SK-N-SH (cell line): Measurements from ENCODE around the gene PBX1. TPM values are rescaled to one million over a fixed set of nuclear protein-coding genes. Genes with fewer than 3 reads are reported as not detected.

Experiments
- CTCF ChIA-PET: fragments of 300-600, 350-600 bp; formaldehyde crosslinking; extraction: SDS; loops from one replicate; lab custom pipeline; 2021; lab: Yijun Ruan, JAX
- POLR2A ChIA-PET: fragments of 350-600 bp; sonication (Branson Sonifier 250); formaldehyde crosslinking; extraction: SDS; loops from one replicate; lab custom pipeline; 2020; ENCODE audit warnings: antibody characterized with exemption, inconsistent platforms; lab: Yijun Ruan, JAX
- DNase-seq: peaks from one replicate; pipeline ENCODE4 v3.0.0; 2012
- H2AFZ ChIP-seq: fragments of 200-600 bp; sonication (generic); 2 replicates; pipeline ENCODE4 v1.8.1; 2016; ENCODE audit warnings: antibody characterized with exemption, mild to moderate bottlenecking, low read depth
- H3F3A ChIP-seq: fragments of 200-600 bp; sonication (generic); replicated peaks from 2 replicates; pipeline ENCODE3; 2016; ENCODE audit warnings: antibody characterized with exemption, mild to moderate bottlenecking; ENCODE audit not compliant: insufficient read depth
- H3K27ac ChIP-seq, 2 experiments: fragments of 200-500 bp in 1 of 2; fragments of 200-600 bp in 1 of 2; sonication (Bioruptor generic) in 1 of 2; sonication (generic), shearing (Covaris generic) in 1 of 2; 2 replicates each; pipeline versions ENCODE4 v1.5.1 to v1.6.1; 2014 to 2016; ENCODE audit warnings: low read depth in 2 of 2, inconsistent platforms in 1 of 2, low read length in 1 of 2, mild to moderate bottlenecking in 1 of 2, mixed read lengths in 1 of 2
- H3K27me3 ChIP-seq: fragments of 200-600 bp; sonication (generic), shearing (Covaris generic); 2 replicates; pipeline ENCODE4 v1.6.1; 2016; ENCODE audit warnings: mixed run types; ENCODE audit not compliant: insufficient read depth
- H3K36me3 ChIP-seq, 2 experiments: fragments of 200-500 bp in 1 of 2; fragments of 200-600 bp in 1 of 2; sonication (Bioruptor generic) in 1 of 2; sonication (generic) in 1 of 2; replicated peaks in 1 of 2; 2 replicates each; pipeline versions ENCODE3 to v1.5.1; 2014 to 2016; ENCODE audit warnings: low read length in 1 of 2, mild to moderate bottlenecking in 1 of 2; ENCODE audit not compliant: insufficient read depth in 2 of 2, control insufficient read depth in 1 of 2
- H3K4me1 ChIP-seq, 2 experiments: fragments of 200-500 bp in 1 of 2; fragments of 200-600 bp in 1 of 2; sonication (Bioruptor generic) in 1 of 2; sonication (generic), shearing (Covaris generic) in 1 of 2; 2 replicates each; pipeline versions ENCODE4 v1.5.1 to v1.6.1; 2014 to 2016; ENCODE audit warnings: low read depth in 1 of 2, low read length in 1 of 2, mixed run types in 1 of 2; ENCODE audit not compliant: insufficient read depth in 2 of 2, control insufficient read depth in 1 of 2
- H3K4me2 ChIP-seq: fragments of 200-600 bp; sonication (generic), shearing (Covaris generic); 2 replicates; pipeline ENCODE4 v1.6.1; 2017; ENCODE audit warnings: mixed run types
- H3K4me3 ChIP-seq, 2 experiments: fragments of 200-500 bp in 1 of 2; fragments of 200-600 bp in 1 of 2; sonication (Bioruptor generic) in 1 of 2; sonication (generic), shearing (Covaris generic) in 1 of 2; 2 replicates each; pipeline versions ENCODE4 v1.5.1 to v1.8.1; 2014 to 2016; ENCODE audit warnings: low read depth in 2 of 2, inconsistent platforms in 1 of 2, low read length in 1 of 2, mild to moderate bottlenecking in 1 of 2, mixed read lengths in 1 of 2, moderate library complexity in 1 of 2
- H3K79me2 ChIP-seq: fragments of 200-600 bp; sonication (generic); 2 replicates; pipeline ENCODE4 v1.8.1; 2017; ENCODE audit warnings: mild to moderate bottlenecking; ENCODE audit not compliant: insufficient read depth
- H3K9ac ChIP-seq: fragments of 200-600 bp; sonication (generic); 2 replicates; pipeline ENCODE4 v1.6.1; 2017; ENCODE audit warnings: mixed run types
- H3K9me2 ChIP-seq: fragments of 200-600 bp; sonication (generic); 2 replicates; pipeline ENCODE4 v1.6.1; 2017; ENCODE audit warnings: mixed run types
- H3K9me3 ChIP-seq: fragments of 200-600 bp; sonication (generic); 2 replicates; pipeline ENCODE4 v1.6.1; 2017; ENCODE audit warnings: mixed run types, mild to moderate bottlenecking, moderate library complexity
- H4K20me1 ChIP-seq: fragments of 200-600 bp; sonication (generic); 2 replicates; pipeline ENCODE4 v1.6.1; 2017; ENCODE audit warnings: mild to moderate bottlenecking, mixed run types; ENCODE audit not compliant: insufficient read depth
- CTCF ChIP-seq: fragments of 200-600 bp; sonication (generic); IDR thresholded peaks from 2 replicates; pipeline ENCODE4 v1.6.1; 2017; ENCODE audit warnings: antibody characterized with exemption, mild to moderate bottlenecking, moderate library complexity
- ELF1 ChIP-seq: IDR thresholded peaks from 2 replicates; pipeline ENCODE4 v1.4.0; 2012
- EP300 ChIP-seq, 2 experiments: IDR thresholded peaks; 2 replicates each; pipeline versions ENCODE4 v1.4.0 to v1.6.1; 2012; ENCODE audit warnings: borderline replicate concordance in 1 of 2, low read depth in 1 of 2, low read length in 1 of 2
- EZH2phosphoT487 ChIP-seq: fragments of 200-600 bp; sonication (generic); IDR thresholded peaks from 2 replicates; pipeline ENCODE4 v1.6.1; 2017; ENCODE audit warnings: low read depth, mixed run types, mild to moderate bottlenecking, antibody characterized with exemption, moderate library complexity, borderline replicate concordance
- FOXM1 ChIP-seq: IDR thresholded peaks from 2 replicates; pipeline ENCODE4 v1.4.0; 2012; ENCODE audit warnings: low read depth, mild to moderate bottlenecking
- MAX ChIP-seq: IDR thresholded peaks from 2 replicates; pipeline ENCODE4 v1.4.0; 2012; ENCODE audit warnings: low read depth
- NFIC ChIP-seq: IDR thresholded peaks from 2 replicates; pipeline ENCODE4 v1.4.0; 2012; ENCODE audit warnings: borderline replicate concordance
- NRF1 ChIP-seq: IDR thresholded peaks from 2 replicates; pipeline ENCODE4 v1.6.1; 2012; ENCODE audit warnings: low read depth, mild to moderate bottlenecking, low read length
- RAD21 ChIP-seq: IDR thresholded peaks from 2 replicates; pipeline ENCODE4 v1.6.1; 2012; ENCODE audit warnings: mild to moderate bottlenecking, low read length
- RCOR1 ChIP-seq: fragments of 150-350 bp; IDR thresholded peaks from 2 replicates; pipeline ENCODE4 v1.6.1; 2017; ENCODE audit warnings: antibody characterized with exemption, low read length
- REST ChIP-seq: IDR thresholded peaks from 2 replicates; pipeline ENCODE4 v1.6.1; 2012; ENCODE audit warnings: mild to moderate bottlenecking, low read depth, low read length, moderate library complexity
- RFX5 ChIP-seq: IDR thresholded peaks from 2 replicates; pipeline ENCODE4 v1.6.1; 2012; ENCODE audit warnings: mild to moderate bottlenecking, improper control_type of control experiment, low read length
- TAF1 ChIP-seq: IDR thresholded peaks from 2 replicates; pipeline ENCODE4 v1.6.1; 2012; ENCODE audit warnings: low read depth, mild to moderate bottlenecking, low read length, moderate library complexity, borderline replicate concordance
- TCF12 ChIP-seq: IDR thresholded peaks from 2 replicates; pipeline ENCODE4 v1.4.0; 2012
- TEAD4 ChIP-seq: IDR thresholded peaks from 2 replicates; pipeline ENCODE4 v1.4.0; 2012; ENCODE audit warnings: mild to moderate bottlenecking, borderline replicate concordance; ENCODE audit not compliant: insufficient read depth
- USF1 ChIP-seq: IDR thresholded peaks from 2 replicates; pipeline ENCODE4 v1.4.0; 2012; ENCODE audit warnings: low read depth, borderline replicate concordance
- WGBS: methylation state at CpG from one replicate; pipeline ENCODE4 v1.1.6; 2017; ENCODE audit warnings: low lambda C conversion rate; 5-methylcytosine and 5-hydroxymethylcytosine counted together
- polyA plus RNA-seq, 3 experiments: library from polyadenylated mRNA; depleted of rRNA; stranded (reverse); fragments of >200 nt; gene quantifications; 2 replicates each; pipeline ENCODE4 v1.2.3, GENCODE V29; 2012

Gene PBX1
- polyA plus RNA-seq, 1 of the 3 experiments (the other 2 are of a cell fraction), result 27.0 TPM

- TF ChIP-seq EZH2phosphoT487 (no peak), NFIC (no peak), ELF1 (no peak), RCOR1 (no peak)
- TF ChIP-seq, all 33 proteins: peak for 0
Observed at GRCh38 chr1:164601399-164602100, 42.6 kb downstream of the PBX1 start (continued).

GRCh38 chr1:164602101-164602422 is 43.1 kb downstream of the PBX1 start:
- Histone ChIP-seq H2AFZ (no peak overlapping the region), H3K79me2 (no peaks in the 10 kb centered on the region), H3K9me3 (no peaks in the 10 kb centered on the region), H3K9ac (no peak overlapping the region), H3K27ac (peak overlapping the region in 1 of 2 experiments; percentile 90; a peak in 1 of 4 replicates), H3K4me1 (peaks cover 10 to 24% of the 10 kb centered on the region in 2 experiments), H3K36me3 (peaks cover 0 to 5% of the 10 kb centered on the region in 2 experiments), H3K9me2 (no peaks in the 10 kb centered on the region), H3K4me3 (no peak overlapping the region), H3K27me3 (no peaks in the 10 kb centered on the region), H3K4me2 (no peak overlapping the region), H4K20me1 (no peaks in the 10 kb centered on the region), H3F3A (peaks cover 19% of the 10 kb centered on the region)
- ChIA-PET POLR2A (no interaction called here), CTCF (interaction anchor here (0.8 to 2.2 kb wide), 4 partner anchors 12 to 185 kb away, joined by 3 to 7 read pairs (median 4); no protein-coding TSS in a partner anchor)
- no peak for DNase-seq
- WGBS, result 97% methylated on average over 4 of the region's 4 CpGs
- TF ChIP-seq RAD21, result no peak
- TF ChIP-seq EZH2phosphoT487, result no peak
- TF ChIP-seq TEAD4, result no peak

- Histone ChIP-seq H3K9me3 (no peaks in the 10 kb centered on the region), H3K4me1 (peaks cover 10 to 24% of the 10 kb centered on the region in 2 experiments), H3K4me2 (peak overlapping the region; percentile 50), H2AFZ (0 out of 2 replicates have a peak overlapping the region, but pooled peaks have one; percentile 17), H3K79me2 (no peaks in the 10 kb centered on the region), H3K9ac (no peak overlapping the region), H3F3A (peaks cover 19% of the 10 kb centered on the region), H4K20me1 (no peaks in the 10 kb centered on the region), H3K36me3 (no peaks in the 10 kb centered on the region), H3K9me2 (no peaks in the 10 kb centered on the region), H3K27ac (peak overlapping the region; percentile 21 to 90; a peak in 3 of 4 replicates), H3K27me3 (no peaks in the 10 kb centered on the region), H3K4me3 (peak overlapping the region; percentile 8 to 14; a peak in 1 of 4 replicates)
- ChIA-PET CTCF (interaction anchor here (0.8 to 2.2 kb wide), 3 partner anchors 11 to 172 kb away, joined by 3 to 7 read pairs (median 3); no protein-coding TSS in a partner anchor), POLR2A (no interaction called here)
- 39% methylated on average over 10 of the region's 10 CpGs for WGBS
- DNase-seq, result no peak
- no peak for TF ChIP-seq TAF1
- 0 out of 2 replicates have a peak, but pooled peaks have one; percentile 18 for TF ChIP-seq MAX
- peak; percentile 8; the same call in 1 of the 2 replicates for TF ChIP-seq CTCF
- TF ChIP-seq EP300 (IDR thresholded peaks at IDR 0.05; ENCODE audit: borderline replicate concordance in 1 of 2, low read depth in 1 of 2, low read length in 1 of 2), result peak in 1 of 2 experiments; percentile 21; a peak in 1 of 4 replicates
- TF ChIP-seq NFIC, result 0 out of 2 replicates have a peak, but pooled peaks have one; percentile 32
- TF ChIP-seq ELF1, result no peak
- TF ChIP-seq RFX5, result no peak
- TF ChIP-seq NRF1, result no peak
- peak; percentile 69 for TF ChIP-seq REST
- no peak for TF ChIP-seq FOXM1
- no peak for TF ChIP-seq USF1
- 0 out of 2 replicates have a peak, but pooled peaks have one; percentile 13 for TF ChIP-seq TCF12
Observed at GRCh38 chr1:164602480-164603093, 43.6 kb downstream of the PBX1 start.
